Measurements from ENCODE around the gene PGBD5.

The PGBD5 gene

DNA sequence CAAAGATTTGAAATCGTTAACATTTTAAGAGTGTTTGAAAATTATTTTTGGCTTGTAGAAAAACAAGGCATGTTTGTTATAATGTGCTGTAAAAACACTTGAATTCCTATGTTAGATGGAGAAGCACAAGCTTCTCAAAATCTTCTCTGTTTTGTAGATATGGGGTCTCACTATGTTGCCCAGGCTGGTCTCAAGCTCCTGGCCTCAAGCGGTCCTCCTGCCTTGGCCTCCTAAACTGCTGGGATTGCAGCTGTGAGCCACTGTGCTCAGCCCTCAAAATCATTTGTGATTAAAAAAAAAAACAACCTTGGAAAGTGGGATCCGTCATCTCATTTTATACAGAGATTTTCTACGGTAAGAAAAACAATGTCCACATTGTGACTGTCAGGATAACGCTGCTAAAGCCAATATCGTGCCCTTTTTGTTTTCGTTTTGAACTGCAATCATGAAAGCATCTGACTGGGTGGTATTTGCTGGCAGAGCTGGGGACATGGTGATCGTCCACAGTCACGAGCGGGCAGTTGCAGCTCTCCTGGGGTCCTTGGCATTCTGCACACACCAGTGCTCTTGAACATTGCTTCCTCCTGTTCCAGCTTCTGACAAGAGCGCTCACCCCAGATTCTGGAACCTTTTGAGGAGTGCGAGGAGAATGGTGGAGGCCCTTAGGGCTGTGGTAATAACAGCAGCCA lies 112.5 kb downstream of the PGBD5 start:
- TF ChIP-seq, protein P1, sequence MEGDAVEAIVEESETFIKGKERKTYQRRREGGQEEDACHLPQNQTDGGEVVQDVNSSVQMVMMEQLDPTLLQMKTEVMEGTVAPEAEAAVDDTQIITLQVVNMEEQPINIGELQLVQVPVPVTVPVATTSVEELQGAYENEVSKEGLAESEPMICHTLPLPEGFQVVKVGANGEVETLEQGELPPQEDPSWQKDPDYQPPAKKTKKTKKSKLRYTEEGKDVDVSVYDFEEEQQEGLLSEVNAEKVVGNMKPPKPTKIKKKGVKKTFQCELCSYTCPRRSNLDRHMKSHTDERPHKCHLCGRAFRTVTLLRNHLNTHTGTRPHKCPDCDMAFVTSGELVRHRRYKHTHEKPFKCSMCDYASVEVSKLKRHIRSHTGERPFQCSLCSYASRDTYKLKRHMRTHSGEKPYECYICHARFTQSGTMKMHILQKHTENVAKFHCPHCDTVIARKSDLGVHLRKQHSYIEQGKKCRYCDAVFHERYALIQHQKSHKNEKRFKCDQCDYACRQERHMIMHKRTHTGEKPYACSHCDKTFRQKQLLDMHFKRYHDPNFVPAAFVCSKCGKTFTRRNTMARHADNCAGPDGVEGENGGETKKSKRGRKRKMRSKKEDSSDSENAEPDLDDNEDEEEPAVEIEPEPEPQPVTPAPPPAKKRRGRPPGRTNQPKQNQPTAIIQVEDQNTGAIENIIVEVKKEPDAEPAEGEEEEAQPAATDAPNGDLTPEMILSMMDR (IDR thresholded peaks at IDR 0.05; ENCODE audit: low read depth, low read length) = no peak
- Histone ChIP-seq H3K36me3 (no peaks in the 10 kb centered on the region), H3K4me3 (ENCODE audit: low read depth, low read length) (no peak overlapping the region), H3K27me3 (ENCODE audit: insufficient read depth, low read depth, severe bottlenecking) (no peaks in the 10 kb centered on the region), H3K27ac (no peak overlapping the region), H3K9me3 (ENCODE audit: severe bottlenecking) (no peaks in the 10 kb centered on the region)
- DNase-seq = no peak

DNA sequence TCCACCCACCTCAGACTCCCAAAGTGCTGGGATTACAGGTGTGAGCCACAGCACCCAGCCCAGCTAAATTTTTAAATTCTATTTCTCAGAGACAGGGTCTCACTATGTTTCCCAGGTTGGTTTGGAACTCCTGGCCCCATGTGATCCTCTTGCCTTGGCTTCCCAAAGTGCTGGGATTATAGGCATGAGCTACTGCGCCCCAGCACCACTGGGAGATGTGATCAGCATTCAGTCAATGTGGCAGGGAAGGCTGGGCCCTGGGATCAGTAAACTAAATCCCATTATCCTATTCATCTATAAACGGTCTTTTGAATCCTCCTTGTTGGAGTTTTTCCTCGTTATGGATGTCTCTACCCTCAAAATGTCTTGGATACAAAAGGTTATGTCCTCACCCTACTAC lies 113.5 kb downstream of the PGBD5 start:
- Histone ChIP-seq H3K4me3 (ENCODE audit: low read depth, low read length) (no peak overlapping the region), H3K36me3 (no peaks in the 10 kb centered on the region), H3K9me3 (ENCODE audit: severe bottlenecking) (no peaks in the 10 kb centered on the region), H3K27me3 (ENCODE audit: insufficient read depth, low read depth, severe bottlenecking) (no peaks in the 10 kb centered on the region), H3K27ac (no peak overlapping the region)
- TF ChIP-seq, protein P1 (IDR thresholded peaks at IDR 0.05; ENCODE audit: low read depth, low read length) = no peak
- peak; percentile 62 for DNase-seq

DNA sequence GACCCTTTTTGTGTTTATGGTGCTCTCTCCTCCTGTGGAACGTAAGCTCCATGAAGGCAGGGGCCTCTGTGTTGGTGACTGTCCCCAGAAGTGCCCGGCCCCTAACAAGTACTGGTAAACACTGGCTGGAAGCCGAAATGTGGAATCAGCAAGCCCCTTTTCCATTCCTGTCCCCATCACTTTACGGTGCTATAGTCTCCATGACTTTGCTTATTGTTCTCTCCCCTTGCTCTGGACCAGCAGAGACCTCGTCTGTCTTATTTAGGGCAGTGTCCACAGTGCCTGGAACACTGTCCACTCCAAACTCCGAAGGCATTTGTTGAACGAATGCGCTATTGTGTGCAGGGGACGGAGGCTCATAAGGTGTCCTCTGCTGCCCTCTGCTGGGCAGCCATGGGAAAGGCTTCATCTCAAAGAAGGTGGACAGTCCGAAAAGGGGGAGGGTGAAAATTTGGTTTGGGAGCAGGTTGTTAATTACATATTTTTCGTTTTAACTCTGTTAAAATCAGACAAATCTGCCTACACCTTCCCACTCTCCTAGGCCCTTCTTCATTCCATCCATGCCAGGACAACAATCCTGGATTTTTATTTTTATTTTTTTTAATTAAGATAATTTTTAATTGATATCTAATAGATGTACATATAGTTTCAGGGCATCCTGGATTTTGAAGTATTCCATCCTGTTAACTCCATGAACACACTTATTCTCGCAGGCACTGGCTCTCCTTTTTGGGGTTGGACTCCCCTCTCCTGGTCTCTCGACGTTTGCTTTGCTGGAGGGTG lies 115.6 kb downstream of the PGBD5 start:
- Histone ChIP-seq H3K4me3 (ENCODE audit: low read depth, low read length) (no peak overlapping the region), H3K27ac (no peak overlapping the region), H3K36me3 (no peaks in the 10 kb centered on the region), H3K9me3 (ENCODE audit: severe bottlenecking) (no peaks in the 10 kb centered on the region), H3K27me3 (ENCODE audit: insufficient read depth, low read depth, severe bottlenecking) (no peaks in the 10 kb centered on the region)
- TF ChIP-seq, protein P1 (IDR thresholded peaks at IDR 0.05; ENCODE audit: low read depth, low read length) = peak; percentile 92
- DNase-seq = peak; percentile 78

DNA sequence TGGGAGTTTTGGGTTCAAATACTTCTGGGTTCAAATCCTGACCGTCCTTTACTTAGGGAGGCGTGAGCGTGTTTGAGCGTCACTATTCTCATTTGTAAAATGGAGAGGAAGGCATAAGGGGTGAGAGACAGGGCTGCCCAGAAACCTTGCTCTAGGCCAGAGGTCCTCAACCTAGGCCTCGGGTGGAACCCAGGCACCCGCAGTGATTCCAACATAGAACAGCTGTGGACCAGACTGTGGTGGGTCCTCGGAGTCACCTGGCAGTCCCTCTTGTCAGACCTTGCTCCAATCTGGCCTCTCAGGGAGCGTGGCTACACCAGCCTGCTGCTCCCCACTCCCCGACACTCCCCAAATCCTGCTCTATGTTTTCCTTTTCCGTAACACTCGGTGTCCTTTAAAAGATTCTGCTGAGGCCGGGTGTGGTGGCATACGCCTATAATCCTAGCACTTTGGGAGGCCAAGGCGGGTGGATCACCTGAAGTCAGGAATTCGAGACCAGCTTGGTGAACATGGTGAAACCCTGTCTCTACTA lies 116.4 kb downstream of the PGBD5 start:
- H3K36me3 ChIP-seq = no peaks in the 10 kb centered on the region
- TF ChIP-seq, protein P1 (IDR thresholded peaks at IDR 0.05; ENCODE audit: low read depth, low read length) = no peak
- no peak for DNase-seq
- no peak overlapping the region for H3K27ac ChIP-seq
- H3K4me3 ChIP-seq (ENCODE audit: low read depth, low read length) = no peak overlapping the region
- no peaks in the 10 kb centered on the region for H3K27me3 ChIP-seq (ENCODE audit: insufficient read depth, low read depth, severe bottlenecking)
- H3K9me3 ChIP-seq (ENCODE audit: severe bottlenecking) = no peaks in the 10 kb centered on the region

DNA sequence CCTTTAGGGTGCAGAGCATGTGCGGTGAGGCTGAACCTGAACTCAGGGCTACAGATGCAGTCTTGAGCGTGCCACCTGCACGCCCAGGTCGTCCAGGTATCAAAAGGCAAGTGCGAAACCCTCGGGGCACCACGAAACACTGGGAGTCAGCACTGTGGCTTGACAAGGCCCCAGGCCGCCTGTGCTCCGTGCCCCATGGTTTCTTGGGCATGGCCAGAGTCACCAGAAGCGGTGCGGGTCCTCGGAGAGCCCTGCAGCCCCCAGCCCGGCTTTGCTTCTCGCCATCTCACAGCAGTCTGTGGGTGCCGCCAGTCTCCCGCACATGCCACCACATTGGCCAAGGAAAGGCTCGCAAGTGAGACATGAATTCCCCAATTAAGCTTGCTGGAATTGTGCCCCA lies 117.3 kb downstream of the PGBD5 start:
- no peak overlapping the region for H3K4me3 ChIP-seq (ENCODE audit: low read depth, low read length)
- H3K9me3 ChIP-seq (ENCODE audit: severe bottlenecking) = no peaks in the 10 kb centered on the region
- no peak for DNase-seq
- TF ChIP-seq, protein P1 (IDR thresholded peaks at IDR 0.05; ENCODE audit: low read depth, low read length) = no peak
- H3K36me3 ChIP-seq = no peaks in the 10 kb centered on the region
- no peaks in the 10 kb centered on the region for H3K27me3 ChIP-seq (ENCODE audit: insufficient read depth, low read depth, severe bottlenecking)
- no peak overlapping the region for H3K27ac ChIP-seq
